IgD-negative memory B cell (primary cell): ENCODE data around the gene NT5M. TPM values are rescaled to one million over a fixed set of nuclear protein-coding genes. Genes with fewer than 3 reads are reported as not detected.
A peak's percentile ranks its signal among the peaks of the same experiment; 100 is the strongest.
"Not testable (repeated sequence)": the region's sequence is repeated elsewhere in the genome, so short reads cannot be mapped to it uniquely, and the experiment has no call there.

Source experiments
- H3K27ac Mint-ChIP-seq, 3 donors: one replicate each; pipeline ENCODE4 v1.8.0; 2020 to 2022; ENCODE audit warnings: mild to moderate bottlenecking in 3 of 3, mixed read lengths in 3 of 3, moderate library complexity in 1 of 3
- H3K27me3 Mint-ChIP-seq: one replicate; pipeline ENCODE4 v1.8.0; 2021; ENCODE audit warnings: mixed read lengths
- H3K36me3 Mint-ChIP-seq: one replicate; pipeline ENCODE4 v1.8.0; 2020; ENCODE audit warnings: mild to moderate bottlenecking, mixed read lengths
- H3K4me1 Mint-ChIP-seq, 3 donors: one replicate each; pipeline ENCODE4 v1.8.0; 2020 to 2022; ENCODE audit warnings: mixed read lengths in 3 of 3, mild to moderate bottlenecking in 1 of 3
- H3K4me3 Mint-ChIP-seq, 4 donors: one replicate each; pipeline ENCODE4 v1.8.0; 2020 to 2022; ENCODE audit warnings: mild to moderate bottlenecking in 4 of 4, mixed read lengths in 4 of 4, moderate library complexity in 3 of 4
- H3K9me3 Mint-ChIP-seq, 3 donors: one replicate each; pipeline ENCODE4 v1.8.0; 2020 to 2021; ENCODE audit warnings: mixed read lengths in 3 of 3, mild to moderate bottlenecking in 1 of 3
- polyA plus RNA-seq: library from polyadenylated mRNA; unstranded; fragments of 300-500 nt; fragmentation: Illumina TruSeq; gene quantifications from one replicate; pipeline ENCODE4 v1.2.3, GENCODE V29; 2021

The NT5M gene
- 2.4 TPM for polyA plus RNA-seq

DNA sequence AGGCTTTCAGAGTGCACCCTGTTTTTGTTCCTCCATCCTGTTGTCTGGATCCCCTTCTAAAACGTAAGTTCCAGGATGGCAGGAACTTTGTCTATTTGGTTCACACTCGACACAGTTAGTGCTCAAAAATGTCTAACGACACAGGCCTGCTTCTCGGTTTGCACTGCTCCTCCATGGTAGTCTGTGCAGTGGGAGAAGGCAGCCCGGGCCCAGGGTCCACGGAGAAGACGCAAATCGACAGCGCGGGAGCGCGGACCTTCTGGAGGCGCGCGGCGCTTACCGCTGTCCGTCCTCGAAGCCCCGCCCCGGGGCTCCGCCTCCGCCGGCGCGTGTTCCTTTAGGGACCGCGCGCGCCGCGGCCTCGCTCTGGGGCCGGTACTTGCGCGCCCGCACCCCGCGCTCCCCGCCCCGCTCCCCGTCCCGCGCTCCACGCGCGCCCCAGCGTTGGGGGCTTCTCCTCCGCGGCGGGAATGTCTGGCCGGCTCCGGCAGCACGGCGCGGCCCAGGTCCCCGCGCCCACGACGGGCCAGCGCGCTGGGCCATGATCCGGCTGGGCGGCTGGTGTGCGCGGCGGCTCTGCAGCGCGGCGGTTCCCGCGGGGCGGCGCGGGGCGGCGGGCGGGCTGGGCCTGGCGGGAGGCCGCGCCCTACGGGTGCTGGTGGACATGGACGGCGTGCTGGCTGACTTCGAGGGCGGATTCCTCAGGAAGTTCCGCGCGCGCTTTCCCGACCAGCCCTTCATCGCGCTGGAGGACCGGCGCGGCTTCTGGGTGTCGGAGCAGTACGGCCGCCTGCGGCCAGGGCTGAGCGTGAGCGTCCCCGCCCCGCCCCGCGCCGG is at the start of gene NT5M:
Gene NT5M (plus strand): TSS at position 364 of the 837 bp plus-strand sequence. CDS start 178 bp downstream, at position 542.
- Mint-ChIP-seq H3K36me3 (no peaks in the 10 kb centered on the region), H3K27me3 (no peaks in the 10 kb centered on the region), H3K4me1 (peaks cover 22 to 24% (median 23%) of the 10 kb centered on the region in 3 donors), H3K4me3 (peak within 1 kb of the TSS; percentile 79 to 91 (median 91)), H3K27ac (peak within 1 kb of the TSS in 2 of 3 donors; percentile 57 to 66), H3K9me3 (no peaks in the 10 kb centered on the region)

DNA sequence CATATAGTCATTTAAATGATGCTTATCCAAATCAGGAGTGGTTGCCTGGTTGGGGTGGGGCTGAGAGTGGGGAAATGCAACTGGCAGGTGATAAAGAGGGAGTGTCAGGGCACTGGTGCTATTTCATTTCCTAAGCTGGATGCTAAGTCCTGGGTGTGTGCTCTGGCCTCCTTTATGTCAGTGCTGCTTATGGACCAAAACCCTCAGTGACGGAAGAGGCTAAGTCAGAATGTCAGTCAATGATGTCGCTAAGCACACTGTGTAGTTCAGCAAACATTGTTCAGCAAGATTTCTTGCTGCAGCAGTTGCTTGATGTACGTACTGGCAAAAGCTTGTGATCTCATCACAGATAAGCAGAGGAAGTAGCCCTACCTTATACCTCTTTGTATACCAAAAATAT is 49.8 kb upstream of the NT5M start:
- Mint-ChIP-seq H3K4me1 (no peaks in the 10 kb centered on the region), H3K9me3 (no peaks in the 10 kb centered on the region), H3K36me3 (peaks cover 3% of the 10 kb centered on the region), H3K4me3 (no peak overlapping the region), H3K27ac (no peak overlapping the region), H3K27me3 (no peaks in the 10 kb centered on the region)

DNA sequence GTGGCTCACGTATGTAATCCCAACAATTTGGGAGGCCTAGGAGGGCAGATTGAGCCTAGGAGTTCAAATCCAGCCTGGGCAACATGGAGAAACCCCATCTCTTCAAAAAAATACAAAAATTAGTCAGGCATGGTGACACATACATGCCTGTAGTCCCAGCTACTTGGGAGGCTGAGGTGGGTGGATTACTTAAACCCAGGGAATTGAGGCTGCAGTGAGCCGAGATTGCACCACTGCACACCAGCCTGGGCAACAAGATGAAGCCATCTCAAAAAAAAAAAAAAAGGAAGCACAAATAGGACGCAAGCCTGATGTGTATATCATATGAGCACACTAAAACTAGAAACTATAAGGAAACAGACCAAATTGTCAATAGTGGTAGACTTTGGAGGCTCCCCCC is 49.1 kb upstream of the NT5M start:
- Mint-ChIP-seq H3K27ac (no peak overlapping the region), H3K4me3 (no peak overlapping the region), H3K36me3 (peaks cover 3% of the 10 kb centered on the region), H3K4me1 (no peaks in the 10 kb centered on the region), H3K27me3 (no peaks in the 10 kb centered on the region), H3K9me3 (no peaks in the 10 kb centered on the region)

DNA sequence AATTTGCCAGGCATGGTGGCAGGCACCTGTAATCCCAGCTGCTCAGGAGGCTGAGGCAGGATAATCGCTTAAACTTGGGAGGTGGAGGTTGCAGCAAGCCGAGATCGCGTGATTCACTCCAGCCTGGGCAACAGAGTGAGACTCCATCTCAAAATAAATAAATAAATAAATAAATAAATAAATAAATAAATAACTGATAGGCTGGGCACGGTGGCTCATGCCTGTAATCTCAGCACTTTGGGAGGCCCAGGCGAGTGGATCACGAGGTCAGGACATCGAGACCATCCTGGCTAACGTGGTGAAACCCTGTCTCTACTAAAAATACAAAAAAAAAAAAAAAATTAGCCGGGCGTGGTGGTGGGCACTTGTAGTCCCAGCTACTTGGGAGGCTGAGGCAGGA is 47.5 kb upstream of the NT5M start:
- peaks cover 10% of the 10 kb centered on the region for H3K36me3 Mint-ChIP-seq
- H3K4me3 Mint-ChIP-seq, H3K27ac Mint-ChIP-seq, H3K9me3 Mint-ChIP-seq, H3K4me1 Mint-ChIP-seq, H3K27me3 Mint-ChIP-seq: not testable (repeated sequence)

DNA sequence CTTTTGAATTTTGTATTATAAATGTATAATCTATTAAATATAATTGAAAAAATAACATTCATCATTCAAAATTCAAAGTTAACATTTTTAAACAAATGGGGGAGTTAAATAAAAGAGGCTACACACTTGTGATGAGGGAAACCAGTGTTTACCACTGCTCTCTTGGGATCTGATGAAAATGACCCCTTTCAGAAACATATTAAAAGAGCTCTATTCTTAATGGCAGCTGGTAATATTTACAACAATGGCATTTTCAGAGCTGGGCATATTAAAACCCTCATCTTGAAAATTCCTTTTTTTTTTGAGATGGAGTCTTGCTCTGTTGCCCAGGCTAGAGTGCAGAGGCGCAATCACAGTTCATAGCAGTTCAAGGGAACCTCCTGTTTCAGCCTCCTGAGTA is 46.9 kb upstream of the NT5M start:
- H3K9me3 Mint-ChIP-seq, result no peaks in the 10 kb centered on the region
- no peaks in the 10 kb centered on the region for H3K27me3 Mint-ChIP-seq
- no peak overlapping the region for H3K27ac Mint-ChIP-seq
- no peak overlapping the region for H3K4me3 Mint-ChIP-seq
- peaks cover 10% of the 10 kb centered on the region for H3K36me3 Mint-ChIP-seq
- H3K4me1 Mint-ChIP-seq, result no peaks in the 10 kb centered on the region

DNA sequence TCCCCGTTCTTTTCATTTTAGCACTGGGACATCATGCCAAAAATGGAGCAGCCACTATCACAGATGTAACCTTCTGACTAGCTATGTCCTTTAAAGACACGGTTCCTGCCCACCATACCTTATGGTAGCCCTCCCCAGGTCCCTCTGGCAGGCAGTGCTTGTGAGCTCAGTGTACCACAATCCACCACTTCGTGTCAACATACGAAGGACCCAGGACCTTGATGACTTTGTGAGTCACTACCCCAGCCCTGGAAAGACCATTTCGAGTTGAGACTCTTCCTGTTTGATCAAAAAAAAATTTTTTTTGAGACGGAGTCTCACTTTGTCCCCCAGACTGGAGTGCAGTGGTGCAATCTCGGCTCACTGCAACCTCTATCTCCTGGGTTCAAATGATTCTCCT is 45.2 kb upstream of the NT5M start:
- H3K27ac Mint-ChIP-seq, result no peak overlapping the region
- no peaks in the 10 kb centered on the region for H3K4me1 Mint-ChIP-seq
- H3K9me3 Mint-ChIP-seq, result no peaks in the 10 kb centered on the region
- peaks cover 10% of the 10 kb centered on the region for H3K36me3 Mint-ChIP-seq
- H3K27me3 Mint-ChIP-seq, result no peaks in the 10 kb centered on the region
- no peak overlapping the region for H3K4me3 Mint-ChIP-seq

DNA sequence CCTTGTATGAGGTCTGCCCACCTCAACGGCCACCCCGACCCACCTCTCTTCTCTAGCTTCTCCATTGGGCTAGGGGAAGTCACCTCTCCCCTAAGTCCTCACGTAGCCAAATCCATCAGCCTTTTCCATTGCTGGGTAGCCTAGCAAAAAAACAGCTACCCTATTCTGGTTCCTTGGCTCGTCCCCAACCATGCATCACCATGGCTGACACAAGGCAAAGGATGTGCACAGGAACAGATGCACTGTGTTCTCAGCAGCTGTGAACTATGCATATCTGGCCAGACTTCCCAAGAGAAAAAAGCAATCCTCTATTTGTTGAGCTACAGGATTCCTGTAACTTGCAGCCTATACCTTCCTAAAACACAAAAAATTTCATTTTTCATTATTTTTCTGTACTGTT is 44.2 kb upstream of the NT5M start:
- Mint-ChIP-seq H3K4me3 (no peak overlapping the region), H3K27ac (peak overlapping the region in 1 of 3 donors; percentile 39), H3K9me3 (no peaks in the 10 kb centered on the region), H3K27me3 (no peaks in the 10 kb centered on the region), H3K4me1 (no peaks in the 10 kb centered on the region), H3K36me3 (peaks cover 10% of the 10 kb centered on the region)

DNA sequence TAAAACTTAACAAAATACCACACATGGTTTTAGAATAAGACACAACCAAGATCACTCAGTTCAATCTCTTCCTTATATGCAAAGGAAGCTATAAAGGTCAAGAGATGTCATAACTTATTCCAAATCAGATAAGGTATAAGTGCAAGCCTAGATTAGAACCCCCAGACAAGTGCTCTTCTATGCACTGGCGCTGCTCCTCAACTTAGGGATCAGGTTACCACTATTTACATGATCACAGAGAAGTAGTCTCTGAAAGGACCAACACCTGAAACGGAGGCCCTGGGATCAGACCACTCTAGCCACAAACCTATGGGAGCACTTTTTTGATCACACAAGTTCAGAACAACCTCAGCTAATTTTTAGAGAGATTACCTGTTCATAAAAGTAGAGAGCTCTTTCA is 38.7 kb upstream of the NT5M start:
- Mint-ChIP-seq H3K27me3 (no peaks in the 10 kb centered on the region), H3K36me3 (peaks cover 7% of the 10 kb centered on the region), H3K4me3 (no peak overlapping the region), H3K27ac (no peak overlapping the region), H3K9me3 (no peaks in the 10 kb centered on the region), H3K4me1 (no peaks in the 10 kb centered on the region)

DNA sequence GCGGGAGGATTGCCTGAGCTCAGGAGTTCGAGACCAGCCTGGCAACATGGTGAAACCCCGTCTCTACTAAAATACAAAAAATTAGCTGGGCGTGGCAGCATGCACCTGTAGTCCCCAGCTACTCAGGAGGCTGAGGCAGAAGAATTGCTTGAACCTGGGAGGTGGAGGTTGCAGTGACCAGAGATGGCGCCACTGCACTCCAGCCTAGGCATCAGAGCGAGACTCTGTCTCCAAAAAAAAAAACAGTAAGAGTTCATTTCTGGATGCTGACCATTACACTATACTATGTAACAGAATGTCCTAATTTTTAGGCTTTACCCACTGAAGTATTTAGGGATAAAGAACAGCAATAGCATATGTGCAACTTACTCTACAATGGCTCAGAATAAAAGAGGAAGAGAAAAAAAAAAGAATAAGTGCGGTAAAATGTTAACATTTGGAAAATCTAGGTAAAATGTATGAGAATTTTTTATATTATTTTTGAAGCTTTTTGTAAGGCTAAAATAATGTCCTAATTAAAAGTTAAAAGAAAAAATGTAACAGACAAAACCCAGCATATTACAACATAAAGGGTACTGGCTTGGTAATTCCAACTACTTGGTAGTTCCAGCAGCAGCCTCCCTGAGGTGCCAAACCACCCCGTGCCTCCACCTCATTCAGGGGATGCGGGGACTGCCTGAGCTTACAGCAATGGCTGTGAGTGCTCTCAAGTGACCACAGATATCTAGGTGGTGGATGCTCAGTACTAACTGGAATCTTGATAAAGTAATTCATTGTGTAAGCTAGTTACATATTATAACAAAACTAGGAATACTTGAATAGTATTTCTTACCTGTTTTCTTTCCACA is 33.0 kb upstream of the NT5M start:
- no peak overlapping the region for H3K4me3 Mint-ChIP-seq
- H3K4me1 Mint-ChIP-seq, result peaks cover 0 to 3% (median 0%) of the 10 kb centered on the region in 3 donors
- no peaks in the 10 kb centered on the region for H3K27me3 Mint-ChIP-seq
- H3K9me3 Mint-ChIP-seq, result no peaks in the 10 kb centered on the region
- peaks cover 3% of the 10 kb centered on the region for H3K36me3 Mint-ChIP-seq
- H3K27ac Mint-ChIP-seq, result no peak overlapping the region

DNA sequence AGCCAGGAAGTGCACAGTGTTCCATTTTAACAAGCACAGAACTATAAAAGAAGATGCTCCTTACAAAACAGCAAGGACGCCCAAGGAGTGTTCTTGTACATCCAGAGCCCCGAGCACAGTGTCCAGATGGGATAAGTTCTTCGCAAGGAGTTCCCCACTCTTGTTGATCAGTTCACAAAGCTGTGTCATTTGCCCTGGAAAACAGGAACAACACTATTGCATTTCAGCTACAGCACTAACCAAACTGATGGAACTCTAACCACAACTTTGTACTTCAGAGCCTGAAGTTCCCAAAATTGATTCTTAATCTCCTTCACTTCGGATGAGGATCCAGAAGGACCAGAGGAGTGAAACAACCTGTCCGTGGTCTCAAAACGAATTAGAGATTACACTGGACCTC is 27.2 kb upstream of the NT5M start:
- Mint-ChIP-seq H3K27ac (peak overlapping the region in 1 of 3 donors; percentile 8), H3K4me1 (peaks cover 18 to 21% (median 20%) of the 10 kb centered on the region in 3 donors), H3K4me3 (peak overlapping the region in 1 of 4 donors; percentile 18)

DNA sequence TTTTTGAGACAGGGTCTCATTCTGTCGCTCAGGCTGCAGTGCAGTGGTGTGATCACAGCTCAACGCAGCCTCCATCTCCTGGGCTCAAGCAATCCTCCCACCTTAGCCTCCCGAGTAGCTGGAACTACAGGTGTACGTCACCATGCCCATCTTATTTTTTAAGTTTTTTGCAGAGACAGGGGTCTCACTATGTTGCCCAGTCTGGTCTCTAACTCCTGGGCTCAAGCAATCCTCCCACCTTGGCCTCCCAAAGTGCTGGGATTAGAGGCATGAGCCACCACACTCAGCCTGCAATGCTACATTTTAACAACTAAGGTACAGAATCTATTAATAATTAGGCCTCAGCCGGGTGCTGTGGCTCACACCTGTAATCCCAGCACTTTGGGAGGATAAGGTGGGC is 25.7 kb upstream of the NT5M start:
- H3K9me3 Mint-ChIP-seq, H3K36me3 Mint-ChIP-seq, H3K27me3 Mint-ChIP-seq, H3K27ac Mint-ChIP-seq: not testable (repeated sequence)
- peaks cover 27 to 29% (median 28%) of the 10 kb centered on the region in 3 donors for H3K4me1 Mint-ChIP-seq
- H3K4me3 Mint-ChIP-seq, result peak overlapping the region in 1 of 4 donors; percentile 58

More for the DNA sequence above, 27.2 kb upstream of the NT5M start:
- Mint-ChIP-seq H3K9me3 (no peaks in the 10 kb centered on the region), H3K36me3 (peaks cover 1% of the 10 kb centered on the region), H3K27me3 (no peaks in the 10 kb centered on the region)

DNA sequence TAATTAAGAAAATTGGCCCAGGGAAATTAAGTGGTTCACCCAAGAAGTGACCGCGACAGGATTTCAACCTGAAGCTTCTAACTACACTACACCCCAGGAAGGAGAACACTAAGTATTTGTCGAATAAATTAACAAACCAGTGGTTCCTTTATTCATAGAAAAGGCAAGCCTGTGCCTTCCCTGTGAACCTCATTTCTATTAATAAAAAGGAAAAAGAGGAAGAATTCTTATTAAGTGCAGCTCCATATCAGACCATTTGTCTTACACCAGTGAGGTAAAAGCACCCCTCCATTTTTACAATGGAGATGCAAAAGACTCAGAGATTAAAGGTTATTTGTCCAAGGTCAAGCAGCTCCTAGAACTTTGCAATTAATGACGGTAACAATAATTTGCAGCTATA is 23.9 kb upstream of the NT5M start:
- Mint-ChIP-seq H3K27me3 (no peaks in the 10 kb centered on the region), H3K4me1 (peaks cover 26 to 34% (median 28%) of the 10 kb centered on the region in 3 donors), H3K4me3 (peak overlapping the region; percentile 84 to 93 (median 89)), H3K27ac (peak overlapping the region in 1 of 3 donors; percentile 97), H3K9me3 (no peaks in the 10 kb centered on the region), H3K36me3 (no peaks in the 10 kb centered on the region)

DNA sequence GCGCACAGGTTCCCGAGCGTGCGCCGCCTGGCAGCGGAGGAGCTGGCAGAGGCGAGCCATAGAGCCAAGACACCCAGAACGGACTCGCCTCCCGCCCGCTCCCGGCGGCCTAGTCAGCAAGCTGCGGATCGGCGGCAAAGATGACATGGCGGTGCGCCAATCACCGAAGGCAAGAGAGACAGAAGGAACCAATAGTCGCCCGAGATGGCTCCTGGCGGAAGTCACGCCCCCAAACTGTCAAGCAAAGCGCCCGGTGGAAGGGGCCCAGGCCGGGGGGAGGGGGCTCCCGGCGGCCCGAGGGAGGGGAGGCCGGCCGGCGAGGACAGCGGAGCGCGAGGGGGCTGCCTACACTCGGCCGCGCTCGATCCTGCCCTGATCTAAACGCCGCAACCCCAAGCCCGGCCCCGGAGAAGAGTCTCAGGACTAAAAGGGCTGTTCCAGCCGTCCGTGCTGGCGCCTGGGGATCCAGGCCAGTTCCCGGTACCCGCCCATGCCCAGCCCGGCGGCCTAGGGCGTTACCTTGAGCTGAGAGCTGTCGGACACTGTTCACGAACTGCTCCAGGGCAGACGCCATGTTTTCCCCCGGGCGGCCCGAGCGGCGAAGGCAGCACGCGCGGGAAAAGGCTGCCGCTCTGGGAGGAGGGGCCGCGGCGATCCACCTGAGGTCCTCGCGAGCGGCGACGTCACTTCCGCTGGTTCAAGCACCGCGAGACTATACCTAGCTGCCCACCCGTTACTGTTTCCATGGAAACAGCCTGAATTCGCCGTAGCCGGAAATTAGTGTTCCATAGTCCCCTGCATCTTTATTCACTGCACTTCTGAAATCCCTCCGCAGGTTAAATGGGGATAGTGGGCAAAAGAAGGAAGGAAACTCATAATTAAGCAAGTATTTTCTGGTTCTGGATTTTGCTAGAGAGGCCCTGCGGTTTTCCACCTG is 22.3 kb upstream of the NT5M start, which contains the start of gene COPS3:
Gene COPS3 (minus strand): TSS at position 634 of the 937 bp plus-strand sequence. CDS start 60 bp downstream, at position 574.
- peak within 1 kb of the TSS; percentile 81 to 97 (median 97) for H3K27ac Mint-ChIP-seq
- no peaks in the 10 kb centered on the region for H3K9me3 Mint-ChIP-seq
- no peaks in the 10 kb centered on the region for H3K27me3 Mint-ChIP-seq
- H3K4me3 Mint-ChIP-seq, result peak within 1 kb of the TSS; percentile 87 to 96 (median 92)
- H3K4me1 Mint-ChIP-seq, result peaks cover 25 to 34% (median 28%) of the 10 kb centered on the region in 3 donors
- H3K36me3 Mint-ChIP-seq, result no peaks in the 10 kb centered on the region

DNA sequence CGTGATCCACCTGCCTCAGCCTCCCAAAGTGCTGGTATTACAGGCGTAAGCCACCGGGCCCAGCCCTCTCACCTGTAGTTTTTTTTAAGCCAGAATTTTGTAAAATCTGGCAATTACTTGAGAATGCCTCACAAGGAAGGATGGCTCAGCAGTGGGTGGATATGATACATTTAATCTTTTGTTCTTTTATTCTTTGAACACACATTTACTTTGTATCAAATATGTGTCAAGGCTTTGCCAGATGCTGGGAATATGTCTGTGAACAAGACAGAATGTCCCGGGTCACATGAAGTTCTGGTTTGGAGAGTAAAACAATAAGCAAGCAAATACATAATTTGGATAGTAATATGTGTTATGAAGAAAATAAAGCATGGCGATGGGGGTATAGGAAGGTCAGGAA is 17.2 kb upstream of the NT5M start:
- H3K27ac Mint-ChIP-seq, result no peak overlapping the region
- H3K4me1 Mint-ChIP-seq, result peaks cover 8 to 16% (median 10%) of the 10 kb centered on the region in 3 donors
- no peaks in the 10 kb centered on the region for H3K27me3 Mint-ChIP-seq
- H3K36me3 Mint-ChIP-seq, result no peaks in the 10 kb centered on the region
- H3K9me3 Mint-ChIP-seq, result no peaks in the 10 kb centered on the region
- no peak overlapping the region for H3K4me3 Mint-ChIP-seq
